ENCODE measurements around the gene IFRD2. TPM values are rescaled to one million over a fixed set of nuclear protein-coding genes. Genes with fewer than 3 reads are reported as not detected.

IFRD2 gene
- total and polyA plus RNA-seq, 2 experiments from 2014 or later = 85.4 to 90.2 TPM

- Histone ChIP-seq H3K27ac (no peak overlapping the region), H3K79me2 (ENCODE audit: insufficient read depth) (no peaks in the 10 kb centered on the region), H3K27me3 (replicated peaks; ENCODE audit: insufficient read depth) (no peaks in the 10 kb centered on the region), H3K4me3 (no peak overlapping the region), H2AFZ (no peak overlapping the region), H3K9ac (no peak overlapping the region), H3K9me2 (ENCODE audit: insufficient read depth) (no peaks in the 10 kb centered on the region), H3K4me2 (ENCODE audit: unreplicated experiment) (no peak overlapping the region), H4K20me1 (ENCODE audit: insufficient read depth) (no peaks in the 10 kb centered on the region), H3K4me1 (ENCODE audit: insufficient read depth) (peaks cover 11% of the 10 kb centered on the region), H3K9me3 (ENCODE audit: low read depth) (no peaks in the 10 kb centered on the region), H3K36me3 (ENCODE audit: low read depth) (no peaks in the 10 kb centered on the region), H3F3A (ENCODE audit: insufficient read depth) (peaks cover 11% of the 10 kb centered on the region)
- in situ Hi-C loops (cut with MboI) = no loop called here
- TF ChIP-seq EZH2phosphoT487 (IDR thresholded peaks at IDR 0.05; ENCODE audit: insufficient read depth, low read depth) = no peak
- TF ChIP-seq EZH2 (IDR thresholded peaks at IDR 0.05; ENCODE audit: insufficient read depth, poor library complexity, severe bottlenecking) = no peak
- DNase-seq = no peak
- 85 to 86% methylated on average over 32 of the region's 32 CpGs for WGBS, 2 experiments (ENCODE audit: low coverage in 1 of 2, low lambda C conversion rate in 2 of 2, missing lambda C conversion rate in 2 of 2)
These were observed 10.1 kb upstream of the IFRD2 start for GRCh38 chr3:50302095-50303012.

GRCh38 chr3:50300681-50301254, 8.5 kb upstream of the IFRD2 start:
- no peak overlapping the region for H2AFZ ChIP-seq
- H3F3A ChIP-seq (ENCODE audit: insufficient read depth) = peaks cover 11% of the 10 kb centered on the region
- TF ChIP-seq EZH2phosphoT487 (IDR thresholded peaks at IDR 0.05; ENCODE audit: insufficient read depth, low read depth) (no peak), EZH2 (IDR thresholded peaks at IDR 0.05; ENCODE audit: insufficient read depth, poor library complexity, severe bottlenecking) (no peak)
- peak overlapping the region; percentile 82 for H3K9ac ChIP-seq
- H3K27ac ChIP-seq = peak overlapping the region; percentile 89
- no peak for DNase-seq
- H3K36me3 ChIP-seq (ENCODE audit: low read depth) = no peaks in the 10 kb centered on the region
- no peaks in the 10 kb centered on the region for H4K20me1 ChIP-seq (ENCODE audit: insufficient read depth)
- no peaks in the 10 kb centered on the region for H3K79me2 ChIP-seq (ENCODE audit: insufficient read depth)
- WGBS, 2 experiments (ENCODE audit: low coverage in 1 of 2, low lambda C conversion rate in 2 of 2, missing lambda C conversion rate in 2 of 2) = 83 to 94% methylated on average over 5 to 6 of the region's 6 CpGs
- peak overlapping the region; percentile 80 for H3K4me2 ChIP-seq (ENCODE audit: unreplicated experiment)
- peaks cover 11% of the 10 kb centered on the region for H3K4me1 ChIP-seq (ENCODE audit: insufficient read depth)
- peak overlapping the region; percentile 68 for H3K4me3 ChIP-seq
- H3K27me3 ChIP-seq (replicated peaks; ENCODE audit: insufficient read depth) = no peaks in the 10 kb centered on the region
- H3K9me2 ChIP-seq (ENCODE audit: insufficient read depth) = no peaks in the 10 kb centered on the region
- in situ Hi-C loops (cut with MboI) = no loop called here
- H3K9me3 ChIP-seq (ENCODE audit: low read depth) = no peaks in the 10 kb centered on the region

- Histone ChIP-seq H3K9me2 (ENCODE audit: insufficient read depth) (no peaks in the 10 kb centered on the region), H3K4me3 (peak overlapping the region; percentile 68), H3K9me3 (ENCODE audit: low read depth) (no peaks in the 10 kb centered on the region), H3K4me2 (ENCODE audit: unreplicated experiment) (peak overlapping the region; percentile 80), H3K9ac (peak overlapping the region; percentile 82), H3K36me3 (ENCODE audit: low read depth) (no peaks in the 10 kb centered on the region), H3K4me1 (ENCODE audit: insufficient read depth) (peaks cover 11% of the 10 kb centered on the region), H2AFZ (peak overlapping the region; percentile 75), H3K79me2 (ENCODE audit: insufficient read depth) (no peaks in the 10 kb centered on the region), H4K20me1 (ENCODE audit: insufficient read depth) (no peaks in the 10 kb centered on the region), H3K27me3 (replicated peaks; ENCODE audit: insufficient read depth) (no peaks in the 10 kb centered on the region), H3F3A (ENCODE audit: insufficient read depth) (peaks cover 11% of the 10 kb centered on the region), H3K27ac (peak overlapping the region; percentile 89)
- DNase-seq = peak; percentile 86
- WGBS, 2 experiments (ENCODE audit: low coverage in 1 of 2, low lambda C conversion rate in 2 of 2, missing lambda C conversion rate in 2 of 2) = 33 to 36% methylated on average over 12 of the region's 12 CpGs
- in situ Hi-C loops (cut with MboI) = no loop called here
- no peak for TF ChIP-seq EZH2 (IDR thresholded peaks at IDR 0.05; ENCODE audit: insufficient read depth, poor library complexity, severe bottlenecking)
These were observed 7.9 kb upstream of the IFRD2 start for GRCh38 chr3:50299929-50300680.

GRCh38 chr3:50299638-50299928, 7.4 kb upstream of the IFRD2 start:
- H2AFZ ChIP-seq = peak overlapping the region; percentile 75
- H3K27ac ChIP-seq = peak overlapping the region; percentile 89
- no peak for DNase-seq
- H3K9ac ChIP-seq = peak overlapping the region; percentile 82
- H3K36me3 ChIP-seq (ENCODE audit: low read depth) = no peaks in the 10 kb centered on the region
- WGBS, 2 experiments (ENCODE audit: low coverage in 1 of 2, low lambda C conversion rate in 2 of 2, missing lambda C conversion rate in 2 of 2) = 2 to 3% methylated on average over 12 of the region's 12 CpGs
- peak overlapping the region; percentile 68 for H3K4me3 ChIP-seq
- H3K9me3 ChIP-seq (ENCODE audit: low read depth) = no peaks in the 10 kb centered on the region
- TF ChIP-seq EZH2phosphoT487 (IDR thresholded peaks at IDR 0.05; ENCODE audit: insufficient read depth, low read depth) = no peak
- no peak for TF ChIP-seq EZH2 (IDR thresholded peaks at IDR 0.05; ENCODE audit: insufficient read depth, poor library complexity, severe bottlenecking)
- H3K27me3 ChIP-seq (replicated peaks; ENCODE audit: insufficient read depth) = no peaks in the 10 kb centered on the region
- no peaks in the 10 kb centered on the region for H3K9me2 ChIP-seq (ENCODE audit: insufficient read depth)
- H4K20me1 ChIP-seq (ENCODE audit: insufficient read depth) = no peaks in the 10 kb centered on the region
- in situ Hi-C loops (cut with MboI) = no loop called here
- no peaks in the 10 kb centered on the region for H3K79me2 ChIP-seq (ENCODE audit: insufficient read depth)
- peaks cover 11% of the 10 kb centered on the region for H3K4me1 ChIP-seq (ENCODE audit: insufficient read depth)
- peaks cover 11% of the 10 kb centered on the region for H3F3A ChIP-seq (ENCODE audit: insufficient read depth)
- H3K4me2 ChIP-seq (ENCODE audit: unreplicated experiment) = peak overlapping the region; percentile 80
